CD14-positive monocyte (primary cell): ENCODE data around the gene SFTPB. TPM values are rescaled to one million over a fixed set of nuclear protein-coding genes. Genes with fewer than 3 reads are reported as not detected.

ENCODE experiments used
- DNase-seq, 3 donors: peaks; one replicate each; pipeline ENCODE4 v3.0.0-alpha.2; 2011 to 2022
- H2AFZ ChIP-seq: 2 replicates; pipeline ENCODE4 v1.6.0; 2012; ENCODE audit warnings: mild to moderate bottlenecking, low read depth, low read length, inconsistent platforms; ENCODE audit not compliant: insufficient read depth, poor library complexity, severe bottlenecking
- H3K27ac ChIP-seq, 2 donors: 1 replicate in 1 of 2; 2 replicates in 1 of 2; pipeline ENCODE4 v1.5.1; 2012 to 2013; ENCODE audit warnings: low read length in 2 of 2, control low read depth in 1 of 2, inconsistent platforms in 1 of 2, low read depth in 1 of 2, mild to moderate bottlenecking in 1 of 2
- H3K27me3 ChIP-seq, 2 donors: one replicate each; pipeline versions ENCODE4 v1.6.0 to v1.6.1; 2011 to 2013; ENCODE audit warnings: low read length in 2 of 2; ENCODE audit not compliant: control insufficient read depth in 2 of 2, insufficient read depth in 2 of 2
- H3K36me3 ChIP-seq, 2 donors: replicated peaks in 1 of 2; 1 replicate in 1 of 2; 2 replicates in 1 of 2; pipeline versions ENCODE4 v1.5.1 to v1.6.1; 2012 to 2013; ENCODE audit warnings: low read length in 2 of 2, control low read depth in 1 of 2, inconsistent platforms in 1 of 2, mild to moderate bottlenecking in 1 of 2; ENCODE audit not compliant: insufficient read depth in 2 of 2, control insufficient read depth in 1 of 2
- H3K4me1 ChIP-seq, 2 donors: 1 replicate in 1 of 2; 2 replicates in 1 of 2; pipeline versions ENCODE4 v1.5.1 to v1.6.1; 2012 to 2013; ENCODE audit warnings: low read length in 2 of 2, control low read depth in 1 of 2, inconsistent platforms in 1 of 2, mild to moderate bottlenecking in 1 of 2, moderate library complexity in 1 of 2; ENCODE audit not compliant: insufficient read depth in 2 of 2, control insufficient read depth in 1 of 2
- H3K4me2 ChIP-seq: replicated peaks from 2 replicates; pipeline ENCODE3; 2012; ENCODE audit warnings: low read length, moderate library complexity, mild to moderate bottlenecking; ENCODE audit not compliant: poor library complexity, severe bottlenecking; ENCODE audit errors: extremely low read depth
- H3K4me3 ChIP-seq, 3 experiments: fragments of 200-600 bp in 1 of 3; sonication (generic) in 1 of 3; replicated peaks in 1 of 3; 1 replicate in 2 of 3; 2 replicates in 1 of 3; pipeline ENCODE4 v1.5.1; 2011 to 2013; ENCODE audit warnings: low read length in 3 of 3, mild to moderate bottlenecking in 3 of 3, control low read depth in 2 of 3, low read depth in 2 of 3, inconsistent platforms in 1 of 3, moderate library complexity in 1 of 3
- H3K79me2 ChIP-seq: 2 replicates; pipeline ENCODE4 v1.6.0; 2012; ENCODE audit warnings: mild to moderate bottlenecking, control low read depth, inconsistent platforms, low read length, moderate library complexity; ENCODE audit not compliant: insufficient read depth
- H3K9ac ChIP-seq: 2 replicates; pipeline ENCODE4 v1.6.0; 2017; ENCODE audit warnings: low read length, mild to moderate bottlenecking; ENCODE audit not compliant: insufficient read depth, poor library complexity, severe bottlenecking
- H3K9me3 ChIP-seq, 2 donors: replicated peaks in 1 of 2; 1 replicate in 1 of 2; 2 replicates in 1 of 2; pipeline versions ENCODE4 v1.5.1 to v1.6.1; 2012 to 2013; ENCODE audit warnings: low read length in 2 of 2, control low read depth in 1 of 2; ENCODE audit not compliant: control insufficient read depth in 1 of 2, insufficient read depth in 1 of 2
- H4K20me1 ChIP-seq: 2 replicates; pipeline ENCODE4 v1.6.0; 2012; ENCODE audit warnings: mild to moderate bottlenecking, low read length, control low read depth, moderate library complexity; ENCODE audit not compliant: insufficient read depth
- H3K27ac Mint-ChIP-seq, 7 donors: one replicate each; pipeline ENCODE4 v1.8.0; 2020; ENCODE audit warnings: mild to moderate bottlenecking in 7 of 7, mixed read lengths in 7 of 7, moderate library complexity in 6 of 7, inconsistent platforms in 2 of 7
- H3K27me3 Mint-ChIP-seq, 3 donors: one replicate each; pipeline ENCODE4 v1.8.0; 2021 to 2022; ENCODE audit warnings: low read depth in 3 of 3, mild to moderate bottlenecking in 3 of 3, mixed read lengths in 3 of 3, moderate library complexity in 3 of 3, inconsistent platforms in 1 of 3
- H3K36me3 Mint-ChIP-seq, 2 donors: one replicate each; pipeline ENCODE4 v1.8.0; 2020; ENCODE audit warnings: mixed read lengths in 2 of 2, inconsistent platforms in 1 of 2, mild to moderate bottlenecking in 1 of 2
- H3K4me1 Mint-ChIP-seq: one replicate; pipeline ENCODE4 v1.8.0; 2020; ENCODE audit warnings: mild to moderate bottlenecking, mixed read lengths
- H3K4me3 Mint-ChIP-seq, 2 donors: one replicate each; pipeline ENCODE4 v1.8.0; 2020; ENCODE audit warnings: mild to moderate bottlenecking in 2 of 2, mixed read lengths in 2 of 2, moderate library complexity in 1 of 2
- H3K9me3 Mint-ChIP-seq, 7 donors: one replicate each; pipeline ENCODE4 v1.8.0; 2020 to 2022; ENCODE audit warnings: mixed read lengths in 7 of 7, mild to moderate bottlenecking in 6 of 7, moderate library complexity in 6 of 7, inconsistent platforms in 2 of 7
- CTCF ChIP-seq: fragments of 200-600 bp; IDR thresholded peaks from one replicate; pipeline ENCODE4 v1.8.0; 2022; ENCODE audit warnings: antibody characterized with exemption, mild to moderate bottlenecking
- WGBS: methylation state at CpG from one replicate; pipeline ENCODE4 v1.1.5; 2013; ENCODE audit warnings: missing lambda C conversion rate; ENCODE audit not compliant: insufficient coverage; 5-methylcytosine and 5-hydroxymethylcytosine counted together
- intact Hi-C, 2 donors: fragments of 100-400 bp; cut with micrococcal nuclease; formaldehyde crosslinking; loops; one replicate each; pipeline versions ENCODE4 v1.15.0 to v1.15.1; 2023
- polyA plus RNA-seq, 3 donors: library from polyadenylated mRNA; depleted of rRNA in 1 of 3; unstranded in 2 of 3; stranded (reverse) in 1 of 3; fragments of 300-500 nt in 2 of 3; fragments of >200 nt in 1 of 3; fragmentation: Illumina TruSeq in 2 of 3; gene quantifications; 1 replicate in 2 of 3; 2 replicates in 1 of 3; pipeline ENCODE4 v1.2.3, GENCODE V29; 2012 to 2021

The SFTPB gene
- polyA plus RNA-seq, 3 donors, result 0.18 to 0.47 TPM; not detected in 1

DNA sequence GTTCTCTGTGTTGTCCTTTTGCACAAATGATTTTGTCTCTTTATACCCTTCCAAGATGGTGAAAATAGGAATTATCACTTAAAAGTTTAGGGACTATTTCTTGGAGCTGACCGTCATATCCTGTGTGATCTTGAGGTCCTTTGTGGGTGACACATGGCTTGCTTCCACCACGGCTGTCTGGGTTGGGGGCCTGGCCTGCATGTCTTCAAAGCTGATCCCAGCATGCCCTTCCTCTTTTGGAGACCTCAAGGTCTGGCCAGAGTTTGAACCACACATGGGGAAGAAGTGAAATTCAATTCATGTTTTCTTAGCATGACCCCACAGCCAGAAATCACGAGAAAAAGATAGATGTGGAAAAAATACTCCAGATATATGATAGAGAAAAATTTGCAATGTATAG, 14.0 kb downstream of the SFTPB start:
- Histone ChIP-seq H3K4me2 (no peak overlapping the region), H3K9ac (no peak overlapping the region), H3K4me1 (no peaks in the 10 kb centered on the region), H3K27me3 (no peaks in the 10 kb centered on the region), H4K20me1 (no peaks in the 10 kb centered on the region), H3K36me3 (peaks cover 45 to 73% of the 10 kb centered on the region in 2 donors), H3K9me3 (no peaks in the 10 kb centered on the region), H3K4me3 (no peak overlapping the region), H2AFZ (no peak overlapping the region), H3K79me2 (no peaks in the 10 kb centered on the region), H3K27ac (peak overlapping the region; percentile 2 to 11)
- H3K27ac Mint-ChIP-seq, result peak overlapping the region in 4 of 7 donors; percentile 26 to 75 (median 66)
- peaks cover 7% of the 10 kb centered on the region for H3K4me1 Mint-ChIP-seq
- peak; percentile 31 to 64 (median 49) for DNase-seq
- H3K27me3 Mint-ChIP-seq, result no peaks in the 10 kb centered on the region
- 0% methylated on average over 1 of the region's 3 CpGs for WGBS
- H3K4me3 Mint-ChIP-seq, result no peak overlapping the region
- no peak for TF ChIP-seq CTCF
- H3K36me3 Mint-ChIP-seq, result peaks cover 69 to 91% of the 10 kb centered on the region in 2 donors
- peaks cover 0 to 2% (median 0%) of the 10 kb centered on the region in 7 donors for H3K9me3 Mint-ChIP-seq
- intact Hi-C loops, result no loop called here

GRCh38 chr2:85652056-85652455, 15.9 kb downstream of the SFTPB start:
- no peak overlapping the region for H3K27ac ChIP-seq
- peaks cover 48 to 82% of the 10 kb centered on the region in 2 donors for H3K36me3 ChIP-seq
- Mint-ChIP-seq H3K27me3 (peaks cover 0 to 1% (median 0%) of the 10 kb centered on the region in 3 donors), H3K4me1 (peaks cover 22% of the 10 kb centered on the region), H3K36me3 (peaks cover 74 to 92% of the 10 kb centered on the region in 2 donors), H3K4me3 (no peak overlapping the region), H3K27ac (peak overlapping the region in 1 of 7 donors; percentile 32), H3K9me3 (no peaks in the 10 kb centered on the region)
- H3K79me2 ChIP-seq, result no peaks in the 10 kb centered on the region
- no peaks in the 10 kb centered on the region for H4K20me1 ChIP-seq
- H3K9me3 ChIP-seq, result no peaks in the 10 kb centered on the region
- DNase-seq, result no peak
- H3K4me3 ChIP-seq, result no peak overlapping the region
- no peak overlapping the region for H3K9ac ChIP-seq
- no peak overlapping the region for H3K4me2 ChIP-seq
- peaks cover 17% of the 10 kb centered on the region in 2 donors for H3K4me1 ChIP-seq
- no peaks in the 10 kb centered on the region for H3K27me3 ChIP-seq
- WGBS, result no CpG with 5 or more reads among the region's 2 CpGs
- no peak for TF ChIP-seq CTCF
- H2AFZ ChIP-seq, result no peak overlapping the region
- intact Hi-C loops, result no loop called here
